HCT116 (cell line): ENCODE data around the gene CSGALNACT2. TPM values are rescaled to one million over a fixed set of nuclear protein-coding genes. Genes with fewer than 3 reads are reported as not detected.

Source experiments
- ATAC-seq: fragments of 200-7000 bp; cut with Tn5 transposase; 2 replicates; pipeline ENCODE4 v1.9.1; 2020; ENCODE audit warnings: mild to moderate bottlenecking, moderate library complexity
- BruUV-seq: library from RNA; stranded (reverse); fragments of 400-500 nt; replicated peaks from 2 replicates; lab custom pipeline; 2021; lab: Mats Ljungman, UMichigan
- CTCF ChIA-PET: fragments of 300-600 bp; sonication (Branson Sonifier 250); formaldehyde crosslinking; loops from one replicate; lab custom pipeline; 2021; ENCODE audit warnings: antibody characterized with exemption; lab: Charles Lee
- POLR2A ChIA-PET: fragments of 300-600, 350-600 bp; sonication (Branson Sonifier 250); formaldehyde crosslinking; loops from one replicate; lab custom pipeline; 2021; ENCODE audit warnings: antibody characterized with exemption; lab: Charles Lee
- RAD21 ChIA-PET, 2 experiments: fragments of 300-600 bp; sonication (Branson Sonifier 250); formaldehyde crosslinking; loops; one replicate each; lab custom pipeline; 2023; ENCODE audit warnings: low total read pairs in 2 of 2; ENCODE audit not compliant: uncharacterized antibody in 2 of 2, unreplicated experiment in 2 of 2, low non-redundant PET in 1 of 2; lab: Charles Lee
- DNase-seq: peaks from one replicate; pipeline ENCODE4 v3.0.0-alpha.2; 2010; ENCODE audit warnings: low read depth, low spot score
- H2AFZ ChIP-seq: fragments of 200-600 bp; shearing (Covaris generic), sonication (generic); 2 replicates; pipeline ENCODE4 v1.6.1; 2017; ENCODE audit warnings: low read depth, mixed run types, mixed read lengths, antibody characterized with exemption, low read length; ENCODE audit not compliant: poor library complexity, severe bottlenecking
- H3K27ac ChIP-seq: 2 replicates; pipeline ENCODE4 v1.5.1; 2012; ENCODE audit warnings: low read depth, low read length
- H3K27me3 ChIP-seq: fragments of 200-600 bp; sonication (generic); 2 replicates; pipeline ENCODE4 v1.6.1; 2016; ENCODE audit warnings: mixed run types, low read length, mixed read lengths; ENCODE audit not compliant: insufficient read depth
- H3K36me3 ChIP-seq, 2 experiments: fragments of 200-500 bp in 1 of 2; fragments of 200-600 bp in 1 of 2; sonication (Bioruptor generic) in 1 of 2; sonication (generic) in 1 of 2; 2 replicates each; pipeline versions ENCODE4 v1.5.1 to v1.6.1; 2014 to 2016; ENCODE audit warnings: low read length in 2 of 2, inconsistent platforms in 1 of 2, mixed read lengths in 1 of 2, mixed run types in 1 of 2; ENCODE audit not compliant: insufficient read depth in 2 of 2, control insufficient read depth in 1 of 2
- H3K4me1 ChIP-seq, 2 experiments: fragments of 200-600 bp in 1 of 2; sonication (generic) in 1 of 2; 2 replicates each; pipeline versions ENCODE4 v1.5.1 to v1.6.1; 2012 to 2017; ENCODE audit warnings: low read length in 2 of 2, inconsistent platforms in 1 of 2, mild to moderate bottlenecking in 1 of 2, mixed read lengths in 1 of 2, mixed run types in 1 of 2, moderate library complexity in 1 of 2; ENCODE audit not compliant: insufficient read depth in 2 of 2, control insufficient read depth in 1 of 2
- H3K4me2 ChIP-seq: fragments of 200-600 bp; sonication (generic); 2 replicates; pipeline ENCODE4 v1.6.1; 2017; ENCODE audit warnings: mixed run types, low read length, mixed read lengths
- H3K4me3 ChIP-seq, 2 experiments: fragments of 200-600 bp in 1 of 2; sonication (generic) in 1 of 2; replicated peaks in 1 of 2; 2 replicates each; pipeline ENCODE4 v1.5.1; 2011 to 2016; ENCODE audit warnings: low read length in 2 of 2, control low read depth in 1 of 2, low read depth in 1 of 2, mild to moderate bottlenecking in 1 of 2, mixed read lengths in 1 of 2, mixed run types in 1 of 2
- H3K79me2 ChIP-seq: fragments of 200-600 bp; sonication (generic); 2 replicates; pipeline ENCODE4 v1.6.1; 2017; ENCODE audit warnings: mild to moderate bottlenecking, mixed run types, low read length, moderate library complexity, mixed read lengths; ENCODE audit not compliant: insufficient read depth
- H3K9ac ChIP-seq: fragments of 200-600 bp; sonication (generic); 2 replicates; pipeline ENCODE4 v1.6.1; 2016; ENCODE audit warnings: low read length, mixed read lengths
- H3K9me2 ChIP-seq: fragments of 200-600 bp; sonication (generic), shearing (Covaris generic); 2 replicates; pipeline ENCODE4 v1.6.1; 2017; ENCODE audit warnings: mixed run types, mild to moderate bottlenecking, moderate library complexity; ENCODE audit not compliant: insufficient read depth
- H3K9me3 ChIP-seq, 2 experiments: fragments of 200-500 bp in 1 of 2; fragments of 200-600 bp in 1 of 2; sonication (Bioruptor generic) in 1 of 2; sonication (generic) in 1 of 2; 2 replicates each; pipeline ENCODE4 v1.6.1; 2014 to 2017; ENCODE audit warnings: low read length in 2 of 2, mixed read lengths in 2 of 2, inconsistent platforms in 1 of 2, low read depth in 1 of 2, mild to moderate bottlenecking in 1 of 2, mixed run types in 1 of 2, moderate library complexity in 1 of 2; ENCODE audit not compliant: control insufficient read depth in 1 of 2, insufficient read depth in 1 of 2
- H4K20me1 ChIP-seq: fragments of 200-600 bp; sonication (generic), shearing (Covaris generic); 2 replicates; pipeline ENCODE4 v1.6.1; 2017; ENCODE audit warnings: mixed run types, mild to moderate bottlenecking, moderate library complexity; ENCODE audit not compliant: insufficient read depth
- CBX3 ChIP-seq: IDR thresholded peaks from 2 replicates; pipeline ENCODE4 v1.6.1; 2012; ENCODE audit warnings: low read depth
- CEBPB ChIP-seq: IDR thresholded peaks from 2 replicates; pipeline ENCODE4 v1.6.1; 2012; ENCODE audit warnings: low read depth
- CTCF ChIP-seq, 3 experiments: fragments of 200-600 bp in 1 of 3; sonication (generic) in 1 of 3; IDR thresholded peaks in 2 of 3; conservative IDR thresholded peaks in 1 of 3; 2 replicates each; pipeline ENCODE4 v1.5.1; 2012 to 2017; ENCODE audit warnings: low read depth in 2 of 3, low read length in 2 of 3, antibody characterized with exemption in 1 of 3, borderline replicate concordance in 1 of 3, control low read depth in 1 of 3, mild to moderate bottlenecking in 1 of 3, mixed read lengths in 1 of 3, mixed run types in 1 of 3, moderate library complexity in 1 of 3; ENCODE audit not compliant: insufficient read depth in 1 of 3
- EGR1 ChIP-seq: IDR thresholded peaks from 2 replicates; pipeline ENCODE4 v1.6.1; 2012; ENCODE audit warnings: low read depth
- ELF1 ChIP-seq: IDR thresholded peaks from 2 replicates; pipeline ENCODE4 v1.6.1; 2012; ENCODE audit warnings: low read depth, borderline replicate concordance
- EZH2 ChIP-seq: fragments of 200-600 bp; sonication (generic); IDR thresholded peaks from 2 replicates; pipeline ENCODE4 v1.6.1; 2017; ENCODE audit warnings: antibody characterized with exemption, mixed run types
- EZH2phosphoT487 ChIP-seq: fragments of 200-600 bp; IDR thresholded peaks from 2 replicates; pipeline ENCODE4 v1.6.1; 2018; ENCODE audit warnings: antibody characterized with exemption, borderline replicate concordance
- JUND ChIP-seq: IDR thresholded peaks from 2 replicates; pipeline ENCODE4 v1.6.1; 2012
- RAD21 ChIP-seq: IDR thresholded peaks from 2 replicates; pipeline ENCODE4 v1.6.1; 2012; ENCODE audit warnings: low read depth, mild to moderate bottlenecking
- SIN3A ChIP-seq: IDR thresholded peaks from 2 replicates; pipeline ENCODE4 v1.6.1; 2012; ENCODE audit warnings: low read depth
- SRF ChIP-seq: IDR thresholded peaks from 2 replicates; pipeline ENCODE4 v1.6.1; 2012; ENCODE audit warnings: low read depth
- ZBTB33 ChIP-seq: IDR thresholded peaks from 2 replicates; pipeline ENCODE4 v1.6.1; 2011; ENCODE audit warnings: mild to moderate bottlenecking, low read length, moderate library complexity; ENCODE audit not compliant: insufficient replicate concordance; ENCODE audit errors: extremely low read depth
- ZFX ChIP-seq: fragments of 450-650 bp; IDR thresholded peaks from 2 replicates; pipeline ENCODE4 v1.6.1; 2017
- ZNF274 ChIP-seq: fragments of 200-500 bp; sonication (Bioruptor generic); IDR thresholded peaks from 2 replicates; pipeline ENCODE4 v1.6.1; 2014; ENCODE audit warnings: mild to moderate bottlenecking, low read depth, low read length, inconsistent platforms
- intact Hi-C: fragments of 100-400 bp; cut with micrococcal nuclease; formaldehyde crosslinking; loops from 2 replicates; pipeline ENCODE4 v1.10.0; 2022
- total RNA-seq: library from RNA; stranded (reverse); gene quantifications from one replicate; pipeline ENCODE4 v1.2.1, GENCODE V29; 2021; ENCODE audit not compliant: unreplicated experiment

Gene CSGALNACT2
- total RNA-seq, 1 experiment from 2014 or later = 9.9 TPM

- intact Hi-C loops = no loop called here
Measured at GRCh38 chr10:43170491-43170890, 32.2 kb downstream of the CSGALNACT2 start.

GRCh38 chr10:43172645-43173044 is 34.4 kb downstream of the CSGALNACT2 start:
- ChIA-PET POLR2A (no interaction called here), CTCF (interaction anchor here (0.9 kb wide), 1 partner anchor 30 kb away, joined by 3 read pairs; no protein-coding TSS in a partner anchor), RAD21 (no interaction called here)
- no peak overlapping the region for H3K4me3 ChIP-seq
- no TSS peak for BruUV-seq
- no peaks in the 10 kb centered on the region; a peak in 1 of 4 replicates for H3K36me3 ChIP-seq
- no peak overlapping the region for H3K27ac ChIP-seq
- no peaks in the 10 kb centered on the region for H3K9me3 ChIP-seq
- no peaks in the 10 kb centered on the region for H4K20me1 ChIP-seq
- no peak for DNase-seq
- H3K79me2 ChIP-seq = no peaks in the 10 kb centered on the region
- no peaks in the 10 kb centered on the region for H3K4me1 ChIP-seq
- H3K27me3 ChIP-seq = no peaks in the 10 kb centered on the region
- H3K9me2 ChIP-seq = no peaks in the 10 kb centered on the region
- no peak overlapping the region for H2AFZ ChIP-seq
- H3K4me2 ChIP-seq = no peak overlapping the region
- no peak for ATAC-seq
- intact Hi-C loops = no loop called here
- no peak overlapping the region for H3K9ac ChIP-seq
- no peak for TF ChIP-seq EZH2
- TF ChIP-seq EGR1 = no peak
- TF ChIP-seq ELF1 = no peak
- TF ChIP-seq EZH2phosphoT487 = no peak
- TF ChIP-seq RAD21 = no peak
- no peak for TF ChIP-seq SRF
- TF ChIP-seq CEBPB = no peak
- no peak for TF ChIP-seq CBX3
- no peak for TF ChIP-seq ZBTB33
- TF ChIP-seq ZFX = no peak
- no peak for TF ChIP-seq ZNF274
- TF ChIP-seq SIN3A = no peak

More at GRCh38 chr10:43170491-43170890, 32.2 kb downstream of the CSGALNACT2 start:
- Histone ChIP-seq H4K20me1 (no peaks in the 10 kb centered on the region), H3K4me2 (no peak overlapping the region), H3K27me3 (no peaks in the 10 kb centered on the region), H3K9me2 (no peaks in the 10 kb centered on the region), H3K27ac (no peak overlapping the region), H3K4me1 (peaks cover 0 to 3% of the 10 kb centered on the region in 2 experiments; a peak in 1 of 4 replicates), H3K4me3 (no peak overlapping the region), H3K36me3 (no peaks in the 10 kb centered on the region), H3K9ac (no peak overlapping the region), H2AFZ (no peak overlapping the region), H3K79me2 (no peaks in the 10 kb centered on the region), H3K9me3 (no peaks in the 10 kb centered on the region)
- ChIA-PET POLR2A (no interaction called here), RAD21 (no interaction called here), CTCF (interaction anchor here (1.2 to 1.8 kb wide), 2 partner anchors 15 to 32 kb away, joined by 3 to 8 read pairs; no protein-coding TSS in a partner anchor)
- TF ChIP-seq RAD21 (peak; percentile 37), CTCF (IDR thresholded peaks at IDR 0.05 in 2 of 3, conservative IDR thresholded peaks at IDR 0.05 in 1 of 3; ENCODE audit: borderline replicate concordance in 1 of 3, insufficient read depth in 1 of 3, low read depth in 2 of 3, low read length in 2 of 3) (peak; percentile 29 to 44 (median 29); a peak in 3 of 6 replicates), JUND (no peak)
- no TSS peak for BruUV-seq
- DNase-seq (no peak), ATAC-seq (0 out of 2 replicates have a peak, but pooled peaks have one; percentile 46)
